GM21619 (cell line): ENCODE results near the gene OMP.

Source experiments
- ATAC-seq: cut with Tn5 transposase; IDR thresholded peaks from one replicate; pipeline ENCODE4 v1.9.1; 2021; ENCODE audit not compliant: unreplicated experiment

Gene OMP

GRCh38 chr11:77121876-77122575 is 19.4 kb downstream of the OMP start:
- ATAC-seq: no peak

GRCh38 chr11:77122576-77123212 is 20.1 kb downstream of the OMP start:
- ATAC-seq: no peak

- ATAC-seq: no peak
Observed at GRCh38 chr11:77123591-77123990, 21.0 kb downstream of the OMP start.

GRCh38 chr11:77124041-77124440 is 21.4 kb downstream of the OMP start:
- no peak for ATAC-seq

GRCh38 chr11:77124488-77124887 is 21.8 kb downstream of the OMP start:
- ATAC-seq: no peak

GRCh38 chr11:77125191-77125590 is 22.6 kb downstream of the OMP start:
- no peak for ATAC-seq

- no peak for ATAC-seq
Observed at GRCh38 chr11:77125695-77126094, 23.1 kb downstream of the OMP start.

- ATAC-seq: no peak
Observed at GRCh38 chr11:77126156-77126775, 23.6 kb downstream of the OMP start.

GRCh38 chr11:77126861-77127234 is 24.2 kb downstream of the OMP start:
- no peak for ATAC-seq

GRCh38 chr11:77127235-77127911 is 24.7 kb downstream of the OMP start:
- peak; percentile 50 for ATAC-seq

GRCh38 chr11:77127920-77128691 is 25.5 kb downstream of the OMP start, which contains the start of gene MYO7A:
TSS of gene MYO7A (plus strand) at chr11:77128246. CDS start at chr11:77130635, 2,389 bp downstream.
- no peak for ATAC-seq

- ATAC-seq: no peak
Observed at GRCh38 chr11:77129069-77129841, 26.6 kb downstream of the OMP start.

- no peak for ATAC-seq
Observed at GRCh38 chr11:77129842-77130756, 27.5 kb downstream of the OMP start.

- ATAC-seq: no peak
Observed at GRCh38 chr11:77130763-77131513, 28.3 kb downstream of the OMP start.

GRCh38 chr11:77131560-77131959 is 28.9 kb downstream of the OMP start:
- ATAC-seq: no peak

- ATAC-seq: no peak
Observed at GRCh38 chr11:77135069-77135468, 32.4 kb downstream of the OMP start.

- ATAC-seq: no peak
Observed at GRCh38 chr11:77136074-77136473, 33.4 kb downstream of the OMP start.

GRCh38 chr11:77136784-77137420 is 34.3 kb downstream of the OMP start:
- ATAC-seq: no peak
